GM23338 (cell line): Measurements from ENCODE around the gene HERC2. TPM values are rescaled to one million over a fixed set of nuclear protein-coding genes. Genes with fewer than 3 reads are reported as not detected.

Source experiments
- ATAC-seq: fragments of 200-7000 bp; cut with Tn5 transposase; 3 replicates; pipeline ENCODE4 v1.9.1; 2020
- DNase-seq: peaks from one replicate; pipeline ENCODE4 v3.0.0-alpha.2; 2015; ENCODE audit warnings: low spot score
- H2AFZ ChIP-seq: fragments of 200-600 bp; sonication (generic); 2 replicates; pipeline ENCODE4 v1.8.0; 2016; ENCODE audit warnings: antibody characterized with exemption, mild to moderate bottlenecking, moderate library complexity
- H3F3A ChIP-seq: fragments of 200-600 bp; sonication (generic); replicated peaks from 2 replicates; pipeline ENCODE4 v1.8.0; 2017; ENCODE audit warnings: antibody characterized with exemption, mixed run types, low read depth
- H3K27ac ChIP-seq: fragments of 200-600 bp; sonication (generic); 2 replicates; pipeline ENCODE4 v1.6.1; 2016; ENCODE audit warnings: low read depth
- H3K27me3 ChIP-seq: fragments of 200-600 bp; sonication (generic); 2 replicates; pipeline ENCODE4 v1.8.0; 2016; ENCODE audit warnings: mild to moderate bottlenecking, mixed run types, moderate library complexity; ENCODE audit not compliant: insufficient read depth
- H3K36me3 ChIP-seq: fragments of 200-600 bp; sonication (generic); 2 replicates; pipeline ENCODE4 v1.8.0; 2016; ENCODE audit warnings: mild to moderate bottlenecking; ENCODE audit not compliant: insufficient read depth
- H3K4me1 ChIP-seq: fragments of 200-600 bp; sonication (generic); 2 replicates; pipeline ENCODE4 v1.8.0; 2016; ENCODE audit warnings: mild to moderate bottlenecking, moderate library complexity; ENCODE audit not compliant: insufficient read depth
- H3K4me2 ChIP-seq: fragments of 200-600 bp; sonication (generic); 2 replicates; pipeline ENCODE4 v1.7.1; 2017; ENCODE audit warnings: mixed run types
- H3K4me3 ChIP-seq: fragments of 200-600 bp; sonication (generic); 2 replicates; pipeline ENCODE4 v1.6.1; 2016; ENCODE audit warnings: mixed run types
- H3K79me2 ChIP-seq: fragments of 200-600 bp; sonication (generic); replicated peaks from 2 replicates; pipeline ENCODE4 v1.8.0; 2017; ENCODE audit warnings: mild to moderate bottlenecking; ENCODE audit not compliant: insufficient read depth
- H3K9me2 ChIP-seq: fragments of 200-600 bp; sonication (generic); 2 replicates; pipeline ENCODE4 v1.8.0; 2017; ENCODE audit not compliant: insufficient read depth
- H4K20me1 ChIP-seq: fragments of 200-600 bp; sonication (generic); replicated peaks from 2 replicates; pipeline ENCODE4 v1.8.0; 2017; ENCODE audit warnings: mild to moderate bottlenecking; ENCODE audit not compliant: insufficient read depth
- H3K27ac Mint-ChIP-seq: 2 replicates; pipeline ENCODE4 v1.8.0; 2020; ENCODE audit warnings: inconsistent platforms, mild to moderate bottlenecking, moderate library complexity, mixed read lengths
- H3K27me3 Mint-ChIP-seq: 3 replicates; pipeline ENCODE4 v1.8.0; 2022; ENCODE audit warnings: low read depth, mild to moderate bottlenecking, moderate library complexity, mixed read lengths, inconsistent platforms; ENCODE audit not compliant: insufficient read depth, poor library complexity
- H3K36me3 Mint-ChIP-seq: 3 replicates; pipeline ENCODE4 v1.8.0; 2021; ENCODE audit warnings: low read depth, mild to moderate bottlenecking, inconsistent platforms, moderate library complexity, mixed read lengths
- H3K4me1 Mint-ChIP-seq: 3 replicates; pipeline ENCODE4 v1.8.0; 2020; ENCODE audit warnings: mild to moderate bottlenecking, inconsistent platforms, mixed read lengths
- H3K4me3 Mint-ChIP-seq: 3 replicates; pipeline ENCODE4 v1.8.0; 2021; ENCODE audit warnings: moderate library complexity, mild to moderate bottlenecking, inconsistent platforms, mixed read lengths
- H3K9me3 Mint-ChIP-seq: 3 replicates; pipeline ENCODE4 v1.8.0; 2020; ENCODE audit warnings: moderate library complexity, mild to moderate bottlenecking, inconsistent platforms, mixed read lengths
- EZH2 ChIP-seq: fragments of 200-600 bp; sonication (generic); IDR thresholded peaks from one replicate; pipeline ENCODE4 v1.8.0; 2017; ENCODE audit warnings: antibody characterized with exemption, mild to moderate bottlenecking, low read depth; ENCODE audit not compliant: unreplicated experiment
- JUNB ChIP-seq: IDR thresholded peaks from one replicate; pipeline ENCODE4 v1.6.1; 2016; ENCODE audit warnings: antibody characterized with exemption; ENCODE audit not compliant: unreplicated experiment
- POLR2AphosphoS5 ChIP-seq: IDR thresholded peaks from 2 replicates; pipeline ENCODE4 v1.6.1; 2016; ENCODE audit warnings: antibody characterized with exemption, low read depth
- ZNF114 ChIP-seq: fragments of 250-450 bp; sonication (Bioruptor Pico); IDR thresholded peaks from 2 replicates; pipeline ENCODE4 v1.5.0; 2020; ENCODE audit warnings: mild to moderate bottlenecking, moderate library complexity
- ZNF331 ChIP-seq: fragments of 250-450 bp; sonication (Bioruptor Pico); IDR thresholded peaks from 2 replicates; pipeline ENCODE4 v1.5.0; 2020; ENCODE audit warnings: low read depth, mild to moderate bottlenecking, moderate library complexity
- polyA plus RNA-seq: library from polyadenylated mRNA; unstranded; fragments of >200 nt; fragmentation: Nextera tagmentation; extraction: Ambion mirVana; gene quantifications from 2 replicates; pipeline ENCODE4 v1.2.1, GENCODE V29; 2016
- total RNA-seq: library from RNA; depleted of rRNA; stranded (reverse); fragments of >200 nt; shearing (Covaris generic); gene quantifications from 2 replicates; pipeline ENCODE4 v1.2.3, GENCODE V29; 2014
- TF ChIP-seq, protein P1 (sequence below), 2 experiments: fragments of 200-600 bp in 1 of 2; sonication (generic) in 1 of 2; conservative IDR thresholded peaks; 2 replicates each; pipeline versions ENCODE4 v1.5.1 to v1.6.1; 2016 to 2017; ENCODE audit warnings: antibody characterized with exemption in 2 of 2, low read depth in 2 of 2, mild to moderate bottlenecking in 2 of 2, moderate library complexity in 1 of 2
- TF ChIP-seq, protein P2 (sequence below): IDR thresholded peaks from 2 replicates; pipeline ENCODE4 v1.6.1; 2016; ENCODE audit warnings: antibody characterized with exemption

HERC2 gene
- total and polyA plus RNA-seq, 2 experiments from 2014 or later: 71.3 to 80.7 TPM

GRCh38 chr15:28098360-28098765, 223.6 kb downstream of the HERC2 start:
- H3K27me3 Mint-ChIP-seq: peaks cover 75% of the 10 kb centered on the region
- Histone ChIP-seq H2AFZ (no peak overlapping the region), H4K20me1 (no peaks in the 10 kb centered on the region; the same call in 1 of the 2 replicates), H3K27ac (no peak overlapping the region), H3K4me2 (peak overlapping the region; percentile 83), H3K4me3 (peak overlapping the region; percentile 64), H3K4me1 (peaks cover 9% of the 10 kb centered on the region), H3K36me3 (no peaks in the 10 kb centered on the region), H3K9me2 (no peaks in the 10 kb centered on the region), H3F3A (no peaks in the 10 kb centered on the region), H3K79me2 (no peaks in the 10 kb centered on the region), H3K27me3 (peaks cover 86% of the 10 kb centered on the region)
- no peak overlapping the region for H3K27ac Mint-ChIP-seq
- peaks cover 23% of the 10 kb centered on the region for H3K4me1 Mint-ChIP-seq
- peak overlapping the region; percentile 76 for H3K4me3 Mint-ChIP-seq
- no peak for ATAC-seq
- no peaks in the 10 kb centered on the region; the same call in 2 of the 3 replicates for H3K36me3 Mint-ChIP-seq
- TF ChIP-seq POLR2AphosphoS5 (no peak), ZNF114 (CRISPR knock-in tag) (no peak), JUNB (no peak), ZNF331 (CRISPR knock-in tag) (no peak)
- TF ChIP-seq, protein P1, sequence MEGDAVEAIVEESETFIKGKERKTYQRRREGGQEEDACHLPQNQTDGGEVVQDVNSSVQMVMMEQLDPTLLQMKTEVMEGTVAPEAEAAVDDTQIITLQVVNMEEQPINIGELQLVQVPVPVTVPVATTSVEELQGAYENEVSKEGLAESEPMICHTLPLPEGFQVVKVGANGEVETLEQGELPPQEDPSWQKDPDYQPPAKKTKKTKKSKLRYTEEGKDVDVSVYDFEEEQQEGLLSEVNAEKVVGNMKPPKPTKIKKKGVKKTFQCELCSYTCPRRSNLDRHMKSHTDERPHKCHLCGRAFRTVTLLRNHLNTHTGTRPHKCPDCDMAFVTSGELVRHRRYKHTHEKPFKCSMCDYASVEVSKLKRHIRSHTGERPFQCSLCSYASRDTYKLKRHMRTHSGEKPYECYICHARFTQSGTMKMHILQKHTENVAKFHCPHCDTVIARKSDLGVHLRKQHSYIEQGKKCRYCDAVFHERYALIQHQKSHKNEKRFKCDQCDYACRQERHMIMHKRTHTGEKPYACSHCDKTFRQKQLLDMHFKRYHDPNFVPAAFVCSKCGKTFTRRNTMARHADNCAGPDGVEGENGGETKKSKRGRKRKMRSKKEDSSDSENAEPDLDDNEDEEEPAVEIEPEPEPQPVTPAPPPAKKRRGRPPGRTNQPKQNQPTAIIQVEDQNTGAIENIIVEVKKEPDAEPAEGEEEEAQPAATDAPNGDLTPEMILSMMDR (conservative IDR thresholded peaks at IDR 0.05; ENCODE audit: low read depth in 2 of 2): no peak
- TF ChIP-seq, protein P2, sequence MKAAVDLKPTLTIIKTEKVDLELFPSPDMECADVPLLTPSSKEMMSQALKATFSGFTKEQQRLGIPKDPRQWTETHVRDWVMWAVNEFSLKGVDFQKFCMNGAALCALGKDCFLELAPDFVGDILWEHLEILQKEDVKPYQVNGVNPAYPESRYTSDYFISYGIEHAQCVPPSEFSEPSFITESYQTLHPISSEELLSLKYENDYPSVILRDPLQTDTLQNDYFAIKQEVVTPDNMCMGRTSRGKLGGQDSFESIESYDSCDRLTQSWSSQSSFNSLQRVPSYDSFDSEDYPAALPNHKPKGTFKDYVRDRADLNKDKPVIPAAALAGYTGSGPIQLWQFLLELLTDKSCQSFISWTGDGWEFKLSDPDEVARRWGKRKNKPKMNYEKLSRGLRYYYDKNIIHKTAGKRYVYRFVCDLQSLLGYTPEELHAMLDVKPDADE: no peak
- H3K9me3 Mint-ChIP-seq: peaks cover 4% of the 10 kb centered on the region; the same call in 2 of the 3 replicates
- DNase-seq: no peak

DNA sequence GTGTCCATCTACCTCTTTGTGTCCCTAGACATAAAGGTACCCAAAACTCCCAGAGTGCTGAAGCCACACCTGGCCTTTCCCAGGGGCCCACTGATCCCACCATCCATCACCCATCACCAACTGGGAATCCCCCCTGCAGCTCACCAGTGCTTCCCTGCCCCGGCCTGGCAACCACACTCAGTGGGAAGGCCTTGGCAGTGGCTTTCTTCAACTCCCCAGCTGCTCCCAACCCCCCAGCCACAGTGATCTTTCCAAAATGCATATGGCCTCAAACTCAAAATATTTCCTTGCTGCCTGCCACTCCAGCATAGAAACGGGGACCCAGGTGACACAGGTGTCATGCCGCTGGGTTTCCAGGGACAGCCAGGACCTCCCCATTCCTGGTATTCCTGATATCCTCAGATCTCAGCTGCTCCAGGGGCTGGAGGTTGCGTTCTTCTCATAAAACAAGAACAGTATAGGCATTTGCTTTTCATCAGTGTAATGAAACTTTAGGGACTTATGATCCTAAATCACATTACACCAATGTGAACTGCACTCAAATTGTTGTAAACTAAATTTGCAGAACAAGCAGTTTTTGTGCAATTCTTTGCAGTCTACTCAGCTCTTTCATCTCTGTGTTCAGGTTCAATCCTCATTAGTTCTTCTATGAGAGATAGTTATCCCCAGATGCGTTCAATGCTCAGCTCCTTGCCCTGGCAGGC, 224.2 kb downstream of the HERC2 start:
- Histone ChIP-seq H3F3A (no peaks in the 10 kb centered on the region), H3K79me2 (no peaks in the 10 kb centered on the region), H3K27me3 (peaks cover 91% of the 10 kb centered on the region), H3K36me3 (no peaks in the 10 kb centered on the region), H3K4me2 (peak overlapping the region; percentile 98; the same call in 1 of the 2 replicates), H2AFZ (no peak overlapping the region), H3K4me1 (peaks cover 10% of the 10 kb centered on the region), H3K4me3 (no peak overlapping the region; the same call in 1 of the 2 replicates), H3K27ac (no peak overlapping the region), H3K9me2 (no peaks in the 10 kb centered on the region), H4K20me1 (no peaks in the 10 kb centered on the region; the same call in 1 of the 2 replicates)
- Mint-ChIP-seq H3K4me1 (peaks cover 21% of the 10 kb centered on the region), H3K36me3 (no peaks in the 10 kb centered on the region; the same call in 2 of the 3 replicates), H3K4me3 (peak overlapping the region; percentile 60), H3K9me3 (peaks cover 4% of the 10 kb centered on the region; the same call in 2 of the 3 replicates), H3K27me3 (peaks cover 78% of the 10 kb centered on the region), H3K27ac (no peak overlapping the region)
- TF ChIP-seq EZH2: peak; percentile 16
- TF ChIP-seq JUNB: no peak
- no peak for TF ChIP-seq POLR2AphosphoS5
- DNase-seq (no peak), ATAC-seq (no peak)
